Measurements from ENCODE around the gene VAV2.

The VAV2 gene

GRCh38 chr9:133853331-133853730, 138.8 kb downstream of the VAV2 start:
- DNase-seq (ENCODE audit: low spot score), result no peak

GRCh38 chr9:133852431-133852830, 139.7 kb downstream of the VAV2 start:
- no peak for DNase-seq (ENCODE audit: low spot score)

- no peak for DNase-seq (ENCODE audit: low spot score)
These were observed 140.4 kb downstream of the VAV2 start for GRCh38 chr9:133851693-133852092.

GRCh38 chr9:133850937-133851336, 141.2 kb downstream of the VAV2 start:
- no peak for DNase-seq (ENCODE audit: low spot score)

GRCh38 chr9:133850161-133850560, 142.0 kb downstream of the VAV2 start:
- no peak for DNase-seq (ENCODE audit: low spot score)

- no peak for DNase-seq (ENCODE audit: low spot score)
These were observed 142.9 kb downstream of the VAV2 start for GRCh38 chr9:133849110-133849670.

- no peak for DNase-seq (ENCODE audit: low spot score)
These were observed 143.5 kb downstream of the VAV2 start for GRCh38 chr9:133848471-133849109.

- no peak for DNase-seq (ENCODE audit: low spot score)
These were observed 145.5 kb downstream of the VAV2 start for GRCh38 chr9:133846483-133847090.

GRCh38 chr9:133845440-133845839, 146.7 kb downstream of the VAV2 start:
- DNase-seq (ENCODE audit: low spot score), result peak; percentile 77

GRCh38 chr9:133844881-133845410, 147.2 kb downstream of the VAV2 start:
- DNase-seq (ENCODE audit: low spot score), result no peak

GRCh38 chr9:133844398-133844784, 147.7 kb downstream of the VAV2 start:
- no peak for DNase-seq (ENCODE audit: low spot score)

GRCh38 chr9:133843751-133844397, 148.2 kb downstream of the VAV2 start:
- DNase-seq (ENCODE audit: low spot score), result no peak

GRCh38 chr9:133843250-133843649, 148.9 kb downstream of the VAV2 start:
- no peak for DNase-seq (ENCODE audit: low spot score)

GRCh38 chr9:133842721-133843227, 149.3 kb downstream of the VAV2 start:
- no peak for DNase-seq (ENCODE audit: low spot score)

- DNase-seq (ENCODE audit: low spot score), result no peak
These were observed 149.9 kb downstream of the VAV2 start for GRCh38 chr9:133842174-133842573.

GRCh38 chr9:133841167-133841812, 150.8 kb downstream of the VAV2 start:
- DNase-seq (ENCODE audit: low spot score), result no peak

- DNase-seq (ENCODE audit: low spot score), result peak; percentile 52
These were observed 152.2 kb downstream of the VAV2 start for GRCh38 chr9:133839822-133840329.

- DNase-seq (ENCODE audit: low spot score), result no peak
These were observed 153.1 kb downstream of the VAV2 start for GRCh38 chr9:133838859-133839507.

GRCh38 chr9:133837627-133838597, 154.2 kb downstream of the VAV2 start:
- no peak for DNase-seq (ENCODE audit: low spot score)

GRCh38 chr9:133836818-133837217, 155.3 kb downstream of the VAV2 start:
- no peak for DNase-seq (ENCODE audit: low spot score)

Data from AG08396 (cell line).